Upper lobe of left lung (tissue), 4 donors: ENCODE data around the gene EIF3B.

Source experiments
- EP300 ChIP-seq, 4 donors: sonication (generic); formaldehyde crosslinking; IDR thresholded peaks; one replicate each; pipeline ENCODE4 v1.5.1; 2017; ENCODE audit warnings: antibody characterized with exemption in 4 of 4, control low read depth in 2 of 4
- POLR2A ChIP-seq, 4 donors: fragments of 450-650 bp; IDR thresholded peaks; one replicate each; pipeline ENCODE4 v1.5.1; 2016 to 2017; ENCODE audit warnings: antibody characterized with exemption in 4 of 4, mild to moderate bottlenecking in 2 of 4
- POLR2AphosphoS5 ChIP-seq, 2 donors: sonication (generic); formaldehyde crosslinking; IDR thresholded peaks; one replicate each; pipeline ENCODE4 v1.5.1; 2017; ENCODE audit warnings: antibody characterized with exemption in 2 of 2
- TF ChIP-seq, protein P1 (sequence below), 6 experiments: fragments of 450-650 bp in 4 of 6; fragments of 200-600 bp in 2 of 6; sonication (generic) in 2 of 6; IDR thresholded peaks; one replicate each; pipeline ENCODE4 v1.5.1; 2016 to 2019; ENCODE audit warnings: antibody characterized with exemption in 6 of 6

DNA sequence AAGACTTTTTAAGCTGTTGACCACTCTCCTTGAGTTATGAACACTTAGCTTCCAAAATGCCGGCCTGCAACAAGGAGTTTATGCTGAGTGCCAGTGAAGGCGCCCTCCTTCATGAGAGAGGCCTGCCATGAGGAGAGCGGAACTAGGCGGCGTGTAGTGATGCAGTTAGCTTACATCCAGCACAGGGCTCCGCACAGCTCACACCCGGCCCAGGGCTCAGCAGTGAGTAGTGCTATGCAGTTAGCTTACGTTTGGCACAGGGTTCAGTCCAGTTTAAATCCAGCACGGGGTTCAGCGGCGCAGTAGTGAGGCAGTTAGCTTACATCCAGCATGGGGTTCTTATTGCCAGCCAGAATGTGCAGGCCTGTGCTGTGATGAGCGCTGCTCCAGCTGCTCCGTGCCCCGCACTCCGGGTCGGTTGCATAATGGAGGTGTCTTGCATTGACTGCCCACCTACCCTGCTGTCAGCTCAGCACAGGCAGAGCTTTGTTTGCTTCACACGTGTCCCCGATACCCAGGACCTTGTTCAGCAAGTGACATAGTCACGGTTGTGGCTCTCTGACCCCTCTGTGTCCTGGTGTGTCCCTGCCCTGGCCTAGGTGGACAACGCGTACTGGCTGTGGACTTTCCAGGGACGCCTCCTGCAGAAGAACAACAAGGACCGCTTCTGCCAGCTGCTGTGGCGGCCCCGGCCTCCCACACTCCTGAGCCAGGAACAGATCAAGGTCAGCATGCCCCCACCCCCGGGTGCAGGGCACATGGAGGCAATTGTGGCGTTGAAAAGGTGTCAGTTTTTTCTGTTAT lies 21.9 kb downstream of the EIF3B start:
- TF ChIP-seq POLR2AphosphoS5 (IDR thresholded peaks at IDR 0.05) (no peak), POLR2A (IDR thresholded peaks at IDR 0.05) (no peak), EP300 (IDR thresholded peaks at IDR 0.05) (no peak)
- TF ChIP-seq, protein P1, sequence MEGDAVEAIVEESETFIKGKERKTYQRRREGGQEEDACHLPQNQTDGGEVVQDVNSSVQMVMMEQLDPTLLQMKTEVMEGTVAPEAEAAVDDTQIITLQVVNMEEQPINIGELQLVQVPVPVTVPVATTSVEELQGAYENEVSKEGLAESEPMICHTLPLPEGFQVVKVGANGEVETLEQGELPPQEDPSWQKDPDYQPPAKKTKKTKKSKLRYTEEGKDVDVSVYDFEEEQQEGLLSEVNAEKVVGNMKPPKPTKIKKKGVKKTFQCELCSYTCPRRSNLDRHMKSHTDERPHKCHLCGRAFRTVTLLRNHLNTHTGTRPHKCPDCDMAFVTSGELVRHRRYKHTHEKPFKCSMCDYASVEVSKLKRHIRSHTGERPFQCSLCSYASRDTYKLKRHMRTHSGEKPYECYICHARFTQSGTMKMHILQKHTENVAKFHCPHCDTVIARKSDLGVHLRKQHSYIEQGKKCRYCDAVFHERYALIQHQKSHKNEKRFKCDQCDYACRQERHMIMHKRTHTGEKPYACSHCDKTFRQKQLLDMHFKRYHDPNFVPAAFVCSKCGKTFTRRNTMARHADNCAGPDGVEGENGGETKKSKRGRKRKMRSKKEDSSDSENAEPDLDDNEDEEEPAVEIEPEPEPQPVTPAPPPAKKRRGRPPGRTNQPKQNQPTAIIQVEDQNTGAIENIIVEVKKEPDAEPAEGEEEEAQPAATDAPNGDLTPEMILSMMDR (IDR thresholded peaks at IDR 0.05), result no peak
